K562 (cell line): ENCODE data around the gene HYCC2. TPM values are rescaled to one million over a fixed set of nuclear protein-coding genes. Genes with fewer than 3 reads are reported as not detected.
"Not testable (repeated sequence)": the region's sequence is repeated elsewhere in the genome, so short reads cannot be mapped to it uniquely, and the experiment has no call there.

Experiments
- ATAC-seq: fragments of 200-7000 bp; cut with Tn5 transposase; 3 replicates; pipeline ENCODE4 v1.9.1; 2020; ENCODE audit warnings: moderate library complexity
- BruUV-seq: library from RNA; stranded (reverse); fragments of 400-500 nt; replicated peaks from 2 replicates; lab custom pipeline; 2021; lab: Mats Ljungman, UMichigan
- CTCF ChIA-PET: fragments of 300-600 bp; formaldehyde crosslinking; extraction: SDS; loops from one replicate; lab custom pipeline; 2021; ENCODE audit warnings: low intra/inter-chr PET ratio; lab: Yijun Ruan, JAX
- POLR2A ChIA-PET: fragments of 300-600, 350-650 bp; sonication (Branson Sonifier 250); formaldehyde crosslinking; extraction: SDS; loops from one replicate; lab custom pipeline; 2021; ENCODE audit warnings: antibody characterized with exemption, inconsistent platforms; lab: Yijun Ruan, JAX
- DNase-seq, 4 experiments: peaks; one replicate each; pipeline versions ENCODE4 v3.0.0 to v3.0.0-alpha.2; 2011 to 2018; ENCODE audit warnings: low spot score in 3 of 4, mixed read lengths in 3 of 4; ENCODE audit errors: extremely low read depth in 1 of 4
- FAIRE-seq: peaks from 2 replicates; lab custom pipeline; 2011; peaks lifted over from hg19 to GRCh38; lab: Jason Lieb, UNC
- H2AFZ ChIP-seq: 2 replicates; pipeline ENCODE4 v1.6.0; 2011; ENCODE audit warnings: low read depth, low read length, control low read depth, inconsistent platforms
- H3K27ac ChIP-seq: fragments of 200-600 bp; 3 replicates; pipeline ENCODE4 v1.8.0; 2011; ENCODE audit warnings: low read depth, mild to moderate bottlenecking, control low read depth, inconsistent platforms, low read length, moderate library complexity, mixed read lengths; ENCODE audit errors: extremely low read depth
- H3K27me3 ChIP-seq, 2 experiments: fragments of 300-600 bp in 1 of 2; 2 replicates in 1 of 2; 3 replicates in 1 of 2; pipeline versions ENCODE4 v1.6.0 to v1.8.0; 2011; ENCODE audit warnings: inconsistent platforms in 2 of 2, low read length in 2 of 2, mild to moderate bottlenecking in 1 of 2, mixed read lengths in 1 of 2, moderate library complexity in 1 of 2; ENCODE audit not compliant: control insufficient read depth in 2 of 2, insufficient read depth in 2 of 2
- H3K36me3 ChIP-seq: fragments of 300-600 bp; 3 replicates; pipeline ENCODE4 v1.8.0; 2011; ENCODE audit warnings: mild to moderate bottlenecking, low read length, inconsistent platforms; ENCODE audit not compliant: control insufficient read depth, insufficient read depth
- H3K4me1 ChIP-seq, 2 experiments: fragments of 200-600 bp in 1 of 2; replicated peaks in 1 of 2; 2 replicates in 1 of 2; 3 replicates in 1 of 2; pipeline versions ENCODE4 v1.5.1 to v1.8.0; 2011; ENCODE audit warnings: inconsistent platforms in 2 of 2, low read length in 2 of 2, mild to moderate bottlenecking in 1 of 2, mixed read lengths in 1 of 2, moderate library complexity in 1 of 2; ENCODE audit not compliant: control insufficient read depth in 2 of 2, insufficient read depth in 2 of 2
- H3K4me2 ChIP-seq: 2 replicates; pipeline ENCODE4 v1.6.1; 2011; ENCODE audit warnings: low read length, control low read depth, inconsistent platforms, mixed read lengths; ENCODE audit not compliant: insufficient read depth
- H3K4me3 ChIP-seq: fragments of 200-600 bp; sonication (generic), shearing (Covaris generic); 2 replicates; pipeline ENCODE4 v1.5.1; 2016; ENCODE audit warnings: control low read depth, inconsistent platforms
- H3K79me2 ChIP-seq: fragments of 200-600 bp; 3 replicates; pipeline ENCODE4 v1.8.0; 2011; ENCODE audit warnings: low read length, inconsistent platforms; ENCODE audit not compliant: control insufficient read depth, insufficient read depth
- H3K9ac ChIP-seq, 2 experiments: 2 replicates each; pipeline versions ENCODE4 v1.6.0 to v1.6.1; 2011; ENCODE audit warnings: low read depth in 2 of 2, low read length in 2 of 2, control low read depth in 1 of 2, inconsistent platforms in 1 of 2, mild to moderate bottlenecking in 1 of 2, mixed read lengths in 1 of 2; ENCODE audit not compliant: insufficient read depth in 1 of 2
- H3K9me1 ChIP-seq: one replicate; pipeline ENCODE4 v1.6.0; 2011; ENCODE audit warnings: inconsistent platforms, mild to moderate bottlenecking, low read length, moderate library complexity; ENCODE audit not compliant: control insufficient read depth, insufficient read depth
- H3K9me3 ChIP-seq: replicated peaks from 2 replicates; pipeline ENCODE4 v1.5.1; 2011; ENCODE audit warnings: low read depth, low read length, inconsistent platforms; ENCODE audit not compliant: control insufficient read depth, insufficient read depth
- H4K20me1 ChIP-seq: replicated peaks from 2 replicates; pipeline ENCODE4 v1.6.1; 2011; ENCODE audit warnings: low read length, inconsistent platforms, mixed read lengths; ENCODE audit not compliant: control insufficient read depth, insufficient read depth
- ASH1L ChIP-seq: fragments of 450-650 bp; IDR thresholded peaks from 2 replicates; pipeline ENCODE4 v1.6.1; 2018; ENCODE audit warnings: borderline replicate concordance, mild to moderate bottlenecking, low read depth; ENCODE audit not compliant: partially characterized antibody
- CEBPB ChIP-seq: fragments of 450-650 bp; IDR thresholded peaks from 2 replicates; pipeline ENCODE4 v1.6.1; 2016; ENCODE audit warnings: missing genetic modification characterization, missing compliant biosample characterization
- FOSL1 ChIP-seq: fragments of 200-800 bp; sonication (Bioruptor generic); conservative IDR thresholded peaks from 2 replicates; pipeline ENCODE4 v1.6.1; 2016; ENCODE audit warnings: missing genetic modification characterization, missing compliant biosample characterization
- OTX1 ChIP-seq: fragments of 450-650 bp; formaldehyde crosslinking; IDR thresholded peaks from 2 replicates; pipeline ENCODE4 v1.4.0; 2022; ENCODE audit warnings: mild to moderate bottlenecking
- SLC30A9 ChIP-seq: fragments of 250-450 bp; sonication (Bioruptor Pico); IDR thresholded peaks from 2 replicates; pipeline ENCODE4 v1.8.0; 2022; ENCODE audit warnings: mild to moderate bottlenecking, moderate library complexity
- STAT5A ChIP-seq: IDR thresholded peaks from 2 replicates; pipeline ENCODE4 v1.6.1; 2012; ENCODE audit warnings: low read length, inconsistent platforms, borderline replicate concordance
- TAF1 ChIP-seq: IDR thresholded peaks from 2 replicates; pipeline ENCODE4 v1.6.1; 2011; ENCODE audit warnings: mild to moderate bottlenecking, low read length, moderate library complexity; ENCODE audit not compliant: insufficient read depth, control insufficient read depth, severe bottlenecking; ENCODE audit errors: extremely low read depth
- ZNF146 ChIP-seq: IDR thresholded peaks from one replicate; pipeline ENCODE4 v1.6.1; 2018; ENCODE audit warnings: missing compliant biosample characterization; ENCODE audit not compliant: unreplicated experiment
- WGBS: fragments of 100-300 bp; shearing (Covaris generic); methylation state at CpG from one replicate; pipeline ENCODE4 v1.1.6; 2016; ENCODE audit warnings: low coverage, mixed read lengths; ENCODE audit not compliant: insufficient coverage; ENCODE audit errors: missing lambda C conversion rate; 5-methylcytosine and 5-hydroxymethylcytosine counted together
- in situ Hi-C: fragments of 300-500 bp; cut with MboI; formaldehyde crosslinking; loops from 4 replicates; pipeline ENCODE4 v1.15.0; 2018; ENCODE audit warnings: inconsistent platforms, mixed read lengths
- intact Hi-C: fragments of 100-400 bp; cut with micrococcal nuclease; formaldehyde crosslinking; loops from 2 replicates; pipeline ENCODE4 v1.14.2; 2022
- polyA plus RNA-seq, 8 experiments: library from polyadenylated mRNA; depleted of rRNA in 4 of 8; stranded (reverse) in 5 of 8; unstranded in 3 of 8; fragments of >200 nt; fragmentation: Nextera tagmentation in 2 of 8; fragmentation: Illumina TruSeq in 1 of 8; extraction: Ambion mirVana in 2 of 8; extraction: Trizol in 1 of 8; gene quantifications; 2 replicates each; pipeline versions ENCODE4 v1.2.1 to v1.2.3, GENCODE V29; 2011 to 2014; ENCODE audit warnings: inconsistent platforms in 1 of 8, missing spikeins in 1 of 8
- total RNA-seq, 7 experiments: library from RNA; depleted of rRNA in 6 of 7; stranded (reverse); fragments of >200 nt in 6 of 7; fragmentation: Illumina TruSeq in 2 of 7; extraction: Trizol in 2 of 7; gene quantifications; 2 replicates each; pipeline versions ENCODE4 v1.2.1 to v1.2.3, GENCODE V29; 2011 to 2021; ENCODE audit warnings: low replicate concordance in 1 of 7
- TF ChIP-seq, protein P1 (sequence below), 2 experiments: IDR thresholded peaks; 2 replicates each; pipeline ENCODE4 v1.6.1; 2011; ENCODE audit warnings: borderline replicate concordance in 1 of 2, control low read depth in 1 of 2, low read depth in 1 of 2, low read length in 1 of 2, mild to moderate bottlenecking in 1 of 2, mixed read lengths in 1 of 2, moderate library complexity in 1 of 2; ENCODE audit not compliant: insufficient read depth in 1 of 2, insufficient read length in 1 of 2, poor library complexity in 1 of 2, severe bottlenecking in 1 of 2; ENCODE audit errors: extremely low read depth in 1 of 2

The HYCC2 gene
- total and polyA plus RNA-seq, 9 of the 15 experiments (the other 6 are each of a cell fraction or from before 2014, with no cell fraction given) = 5.4 to 20.0 (median 9.8) TPM

DNA sequence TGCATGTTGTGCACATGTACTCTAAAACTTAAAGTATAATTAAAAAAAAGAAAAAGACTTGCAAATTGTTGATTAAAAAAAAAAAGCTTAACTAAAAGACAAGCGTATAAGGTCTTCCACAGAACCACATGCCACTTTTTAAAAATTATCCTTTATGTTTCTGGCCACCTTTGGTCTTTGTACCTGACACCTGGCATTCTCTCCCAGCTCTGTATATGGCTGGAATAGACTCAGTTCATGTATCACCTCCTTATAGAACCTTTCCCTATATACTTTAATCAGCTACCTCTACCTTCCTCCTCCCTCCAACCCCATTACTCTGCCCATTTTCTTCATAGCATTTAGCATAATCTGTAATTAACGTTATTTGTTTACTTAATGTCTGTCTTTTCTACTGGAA lies 32.6 kb downstream of the HYCC2 start (continued):
- TF ChIP-seq, protein P1, sequence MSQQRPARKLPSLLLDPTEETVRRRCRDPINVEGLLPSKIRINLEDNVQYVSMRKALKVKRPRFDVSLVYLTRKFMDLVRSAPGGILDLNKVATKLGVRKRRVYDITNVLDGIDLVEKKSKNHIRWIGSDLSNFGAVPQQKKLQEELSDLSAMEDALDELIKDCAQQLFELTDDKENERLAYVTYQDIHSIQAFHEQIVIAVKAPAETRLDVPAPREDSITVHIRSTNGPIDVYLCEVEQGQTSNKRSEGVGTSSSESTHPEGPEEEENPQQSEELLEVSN (IDR thresholded peaks at IDR 0.05; ENCODE audit: borderline replicate concordance in 1 of 2, extremely low read depth in 1 of 2, insufficient read depth in 1 of 2, insufficient read length in 1 of 2, low read depth in 1 of 2, low read length in 1 of 2, poor library complexity in 1 of 2, severe bottlenecking in 1 of 2) = no peak
- no peak for TF ChIP-seq SLC30A9 (CRISPR knock-in tag)
- TF ChIP-seq TAF1 = no peak
- no peak for TF ChIP-seq ASH1L
- TF ChIP-seq OTX1 (CRISPR knock-in tag) = no peak
- no peak for TF ChIP-seq STAT5A
- TF ChIP-seq CEBPB (tag) = no peak
- no peak for TF ChIP-seq FOSL1 (tag)

DNA sequence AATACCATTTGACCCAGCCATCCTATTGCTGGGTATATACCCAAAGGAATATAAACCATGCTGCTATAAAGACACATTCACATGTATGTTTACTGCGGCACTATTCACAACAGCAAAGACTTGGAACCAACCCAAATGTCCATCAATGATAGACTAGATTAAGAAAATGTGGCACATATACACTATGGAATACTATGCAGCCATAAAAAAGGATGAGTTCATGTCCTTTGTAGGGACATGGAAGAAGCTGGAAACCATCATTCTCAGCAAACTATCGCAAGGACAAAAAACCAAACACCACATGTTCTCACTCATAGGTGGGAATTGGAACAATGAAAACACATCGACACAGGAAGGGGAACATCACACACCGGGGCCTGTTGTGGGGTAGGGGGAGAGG lies 33.1 kb downstream of the HYCC2 start:
- H3K9ac ChIP-seq, H3K27me3 ChIP-seq, H3K9me1 ChIP-seq, intact Hi-C loops, H3K4me2 ChIP-seq, CTCF ChIA-PET, ATAC-seq, H2AFZ ChIP-seq, H4K20me1 ChIP-seq, H3K4me1 ChIP-seq, in situ Hi-C loops, H3K9me3 ChIP-seq, DNase-seq, BruUV-seq, H3K4me3 ChIP-seq, FAIRE-seq, H3K27ac ChIP-seq: not testable (repeated sequence)
- POLR2A ChIA-PET = interaction anchor here (0.5 kb wide), 2 partner anchors 15 to 20 kb away, joined by 3 to 4 read pairs; no protein-coding TSS in a partner anchor
- Histone ChIP-seq H3K36me3 (peaks cover 17% of the 10 kb centered on the region; the same call in 1 of the 3 replicates), H3K79me2 (peaks cover 22% of the 10 kb centered on the region)
- TF ChIP-seq ZNF146 (CRISPR knock-in tag) = peak; percentile 65
- no CpG with 5 or more reads among the region's 4 CpGs for WGBS
